ENCODE data around the gene NUDT5.
"Not testable (repeated sequence)": the region's sequence is repeated elsewhere in the genome, so short reads cannot be mapped to it uniquely, and the experiment has no call there.

The NUDT5 gene

GRCh38 chr10:12238821-12239220 is 43.1 kb upstream of the NUDT5 start:
- Histone ChIP-seq H3K9me3 (ENCODE audit: insufficient read depth, low read length) (no peaks in the 10 kb centered on the region), H3K27ac (ENCODE audit: low read length) (no peak overlapping the region), H3K27me3 (ENCODE audit: low read depth, low read length) (no peaks in the 10 kb centered on the region)

GRCh38 chr10:12237265-12238220 is 41.9 kb upstream of the NUDT5 start:
- H3K79me2 ChIP-seq (ENCODE audit: low read length): peaks cover 11% of the 10 kb centered on the region
- no peak overlapping the region for H2AFZ ChIP-seq (ENCODE audit: low read depth, low read length)
- H3K27me3 ChIP-seq (ENCODE audit: low read depth, low read length): no peaks in the 10 kb centered on the region
- H3K36me3 ChIP-seq (replicated peaks; ENCODE audit: low read depth, low read length): peaks cover 23% of the 10 kb centered on the region
- TF ChIP-seq CTCF (IDR thresholded peaks at IDR 0.05; ENCODE audit: low read depth, low read length) (no peak), EZH2phosphoT487 (IDR thresholded peaks at IDR 0.05; ENCODE audit: low read depth) (no peak)
- no peaks in the 10 kb centered on the region for H3K9me3 ChIP-seq (ENCODE audit: insufficient read depth, low read length)
- H4K20me1 ChIP-seq (ENCODE audit: insufficient read depth, low read length): peaks cover 16% of the 10 kb centered on the region; the same call in 1 of the 2 replicates
- H3K4me3 ChIP-seq (ENCODE audit: low read length): no peak overlapping the region
- peaks cover 21% of the 10 kb centered on the region for H3K4me1 ChIP-seq (ENCODE audit: low read length)
- no peak overlapping the region for H3K9ac ChIP-seq (ENCODE audit: low read length)
- H3K4me2 ChIP-seq (ENCODE audit: low read length): no peak overlapping the region
- no peak overlapping the region for H3K27ac ChIP-seq (ENCODE audit: low read length)

More at GRCh38 chr10:12238821-12239220, 43.1 kb upstream of the NUDT5 start:
- H3K4me3 ChIP-seq (ENCODE audit: low read length): no peak overlapping the region
- peaks cover 34% of the 10 kb centered on the region for H3K4me1 ChIP-seq (ENCODE audit: low read length)
- no peak overlapping the region for H3K9ac ChIP-seq (ENCODE audit: low read length)
- no peak overlapping the region for H3K4me2 ChIP-seq (ENCODE audit: low read length)
- TF ChIP-seq EZH2phosphoT487 (IDR thresholded peaks at IDR 0.05; ENCODE audit: low read depth) (no peak), CTCF (IDR thresholded peaks at IDR 0.05; ENCODE audit: low read depth, low read length) (no peak)
- H3K36me3 ChIP-seq (replicated peaks; ENCODE audit: low read depth, low read length): peaks cover 23% of the 10 kb centered on the region
- peaks cover 16% of the 10 kb centered on the region; the same call in 1 of the 2 replicates for H4K20me1 ChIP-seq (ENCODE audit: insufficient read depth, low read length)
- peaks cover 11% of the 10 kb centered on the region for H3K79me2 ChIP-seq (ENCODE audit: low read length)
- no peak overlapping the region for H2AFZ ChIP-seq (ENCODE audit: low read depth, low read length)

GRCh38 chr10:12235796-12236195 is 40.1 kb upstream of the NUDT5 start:
- Histone ChIP-seq H3K9ac (ENCODE audit: low read length) (no peak overlapping the region), H3K4me1 (ENCODE audit: low read length) (peaks cover 6% of the 10 kb centered on the region), H4K20me1 (ENCODE audit: insufficient read depth, low read length) (no peaks in the 10 kb centered on the region), H3K27me3 (ENCODE audit: low read depth, low read length) (no peaks in the 10 kb centered on the region), H2AFZ (ENCODE audit: low read depth, low read length) (no peak overlapping the region), H3K4me3 (ENCODE audit: low read length) (no peak overlapping the region), H3K27ac (ENCODE audit: low read length) (no peak overlapping the region), H3K79me2 (ENCODE audit: low read length) (no peaks in the 10 kb centered on the region; the same call in 1 of the 2 replicates), H3K9me3 (ENCODE audit: insufficient read depth, low read length) (no peaks in the 10 kb centered on the region), H3K4me2 (ENCODE audit: low read length) (no peak overlapping the region), H3K36me3 (replicated peaks; ENCODE audit: low read depth, low read length) (peaks cover 26% of the 10 kb centered on the region)
- TF ChIP-seq EZH2phosphoT487 (IDR thresholded peaks at IDR 0.05; ENCODE audit: low read depth) (no peak), CTCF (IDR thresholded peaks at IDR 0.05; ENCODE audit: low read depth, low read length) (no peak)

- Histone ChIP-seq H3K27ac (ENCODE audit: low read length) (no peak overlapping the region), H3K9me3 (ENCODE audit: insufficient read depth, low read length) (no peaks in the 10 kb centered on the region), H3K27me3 (ENCODE audit: low read depth, low read length) (no peaks in the 10 kb centered on the region), H3K4me2 (ENCODE audit: low read length) (no peak overlapping the region), H3K36me3 (replicated peaks; ENCODE audit: low read depth, low read length) (peaks cover 30% of the 10 kb centered on the region), H3K79me2 (ENCODE audit: low read length) (no peaks in the 10 kb centered on the region), H3K9ac (ENCODE audit: low read length) (no peak overlapping the region), H2AFZ (ENCODE audit: low read depth, low read length) (no peak overlapping the region), H3K4me3 (ENCODE audit: low read length) (no peak overlapping the region), H3K4me1 (ENCODE audit: low read length) (peaks cover 6% of the 10 kb centered on the region), H4K20me1 (ENCODE audit: insufficient read depth, low read length) (no peaks in the 10 kb centered on the region)
- no peak for TF ChIP-seq CTCF (IDR thresholded peaks at IDR 0.05; ENCODE audit: low read depth, low read length)
- TF ChIP-seq EZH2phosphoT487 (IDR thresholded peaks at IDR 0.05; ENCODE audit: low read depth): no peak
Observed at GRCh38 chr10:12235116-12235694, 39.5 kb upstream of the NUDT5 start.

- H3K4me1 ChIP-seq (ENCODE audit: low read length); H3K27me3 ChIP-seq (ENCODE audit: low read depth, low read length); H3K4me2 ChIP-seq (ENCODE audit: low read length); H3K27ac ChIP-seq (ENCODE audit: low read length); H3K9ac ChIP-seq (ENCODE audit: low read length); H2AFZ ChIP-seq (ENCODE audit: low read depth, low read length); H4K20me1 ChIP-seq (ENCODE audit: insufficient read depth, low read length); H3K4me3 ChIP-seq (ENCODE audit: low read length); H3K79me2 ChIP-seq (ENCODE audit: low read length); H3K9me3 ChIP-seq (ENCODE audit: insufficient read depth, low read length): not testable (repeated sequence)
- peaks cover 31% of the 10 kb centered on the region for H3K36me3 ChIP-seq (replicated peaks; ENCODE audit: low read depth, low read length)
Observed at GRCh38 chr10:12234687-12235086, 39.0 kb upstream of the NUDT5 start.

Data from OCI-LY3 (cell line).